GM18520 (cell line): Measurements from ENCODE around the gene IL15.
"Not testable (repeated sequence)": the region's sequence is repeated elsewhere in the genome, so short reads cannot be mapped to it uniquely, and the experiment has no call there.

ENCODE experiments used
- ATAC-seq: cut with Tn5 transposase; IDR thresholded peaks from one replicate; pipeline ENCODE4 v1.9.1; 2021; ENCODE audit not compliant: unreplicated experiment

The IL15 gene

DNA sequence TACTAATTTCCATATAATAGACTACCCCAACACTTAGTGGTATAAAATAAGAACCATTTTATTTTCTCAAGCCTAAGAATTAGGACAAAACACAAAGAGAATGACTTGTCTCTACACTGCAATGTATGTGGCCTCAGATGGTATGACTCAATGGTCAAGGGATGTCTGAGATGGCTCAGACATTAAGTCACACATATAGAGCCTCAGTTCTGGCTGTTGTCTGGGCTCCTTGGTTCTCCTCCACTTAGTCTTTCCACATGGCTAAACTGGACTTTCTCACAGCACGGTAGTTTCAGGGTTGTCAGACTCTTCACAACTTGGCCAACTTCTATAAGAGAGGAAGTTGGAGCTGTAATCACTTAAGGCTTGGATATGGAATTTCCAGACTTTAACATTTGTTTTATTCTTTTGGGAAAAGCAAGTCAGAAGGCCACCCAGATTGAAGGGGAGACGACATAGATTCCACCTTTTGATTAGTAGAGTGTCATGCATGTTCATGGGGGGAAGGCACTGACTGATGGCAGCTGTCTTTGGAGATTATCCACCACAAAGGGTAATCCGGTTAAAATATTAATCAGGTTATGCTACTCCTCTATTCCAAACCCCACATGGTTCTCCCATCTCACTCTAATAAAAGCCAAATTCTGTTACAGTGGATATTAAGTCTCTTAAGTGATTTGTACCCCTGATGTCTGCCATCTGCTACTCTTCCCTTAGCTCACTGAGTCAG, 9.4 kb downstream of the IL15 start:
- no peak for ATAC-seq

GRCh38 chr4:141646969-141647368, 10.6 kb downstream of the IL15 start:
- ATAC-seq: no peak

GRCh38 chr4:141647966-141648365, 11.6 kb downstream of the IL15 start:
- ATAC-seq: no peak

DNA sequence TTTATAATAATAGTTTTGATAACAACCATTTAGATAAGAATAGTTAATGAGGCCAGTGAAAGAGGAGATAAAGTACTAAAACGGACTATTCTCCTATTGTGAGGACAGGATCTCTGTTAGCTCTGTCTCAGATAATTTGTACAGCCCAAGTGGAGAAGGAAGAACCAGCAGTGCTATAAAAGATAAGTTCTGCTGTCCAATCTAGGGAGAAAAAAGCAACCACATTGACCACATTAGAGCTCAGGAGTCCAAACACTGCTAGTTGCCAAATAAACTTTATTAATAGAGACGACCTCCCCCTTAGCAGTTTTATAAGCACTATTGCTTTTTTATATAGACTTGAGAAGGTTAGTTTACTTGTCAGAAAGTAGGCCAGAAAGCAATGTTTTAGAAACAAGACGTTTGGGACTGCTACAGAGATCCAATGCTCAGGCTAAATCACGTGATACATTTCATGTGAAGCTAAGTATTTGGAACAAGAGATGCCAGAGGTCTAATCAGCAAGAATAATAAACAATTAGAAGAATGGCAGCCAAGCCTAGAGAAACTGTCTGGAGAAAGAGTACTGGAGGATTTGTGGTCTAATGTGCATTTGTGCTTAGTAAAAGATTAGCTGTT, 15.9 kb downstream of the IL15 start:
- no peak for ATAC-seq

DNA sequence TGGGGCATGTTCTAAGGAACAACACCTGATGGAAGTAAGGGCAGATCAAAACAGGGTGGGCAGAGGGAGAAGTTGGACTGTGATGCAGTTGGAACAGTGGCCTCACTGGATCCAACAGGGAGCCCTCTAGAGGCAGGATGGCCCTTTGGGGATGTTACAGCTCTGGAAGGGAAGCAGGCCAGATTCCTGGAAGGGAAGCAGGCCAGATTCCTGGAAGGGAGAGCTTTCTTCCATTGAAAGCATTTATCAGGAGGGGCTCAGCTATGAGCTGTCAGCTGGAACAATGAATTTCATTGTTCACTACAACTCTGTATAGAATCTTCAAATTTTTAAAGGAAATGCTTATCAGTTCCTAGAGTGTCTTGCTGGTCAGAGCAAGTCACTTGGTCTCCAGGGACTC, 17.7 kb downstream of the IL15 start:
- no peak for ATAC-seq

- ATAC-seq: no peak
Observed at GRCh38 chr4:141656031-141656430, 19.6 kb downstream of the IL15 start.

GRCh38 chr4:141657550-141658250, 21.3 kb downstream of the IL15 start:
- no peak for ATAC-seq

DNA sequence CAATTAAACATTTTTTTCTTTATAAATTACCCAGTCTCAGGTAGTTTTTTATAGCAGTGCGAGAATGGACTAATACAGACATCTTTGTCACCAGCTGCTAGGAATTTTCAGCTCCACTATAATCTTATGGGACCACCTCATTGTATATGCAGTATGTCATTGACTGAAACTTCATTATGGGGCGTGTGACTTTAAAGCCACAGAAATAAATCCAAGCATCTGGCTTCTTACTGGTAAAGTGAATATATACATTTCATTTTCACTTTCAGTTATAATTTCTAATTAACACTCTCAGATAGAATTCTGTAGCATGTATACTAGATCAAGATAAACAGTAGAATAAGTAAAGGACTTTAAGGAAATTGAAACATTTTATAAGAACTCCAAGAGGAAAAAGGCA, 21.9 kb downstream of the IL15 start:
- peak; percentile 33 for ATAC-seq

- peak; percentile 35 for ATAC-seq
Observed at GRCh38 chr4:141659539-141659938, 23.2 kb downstream of the IL15 start.

DNA sequence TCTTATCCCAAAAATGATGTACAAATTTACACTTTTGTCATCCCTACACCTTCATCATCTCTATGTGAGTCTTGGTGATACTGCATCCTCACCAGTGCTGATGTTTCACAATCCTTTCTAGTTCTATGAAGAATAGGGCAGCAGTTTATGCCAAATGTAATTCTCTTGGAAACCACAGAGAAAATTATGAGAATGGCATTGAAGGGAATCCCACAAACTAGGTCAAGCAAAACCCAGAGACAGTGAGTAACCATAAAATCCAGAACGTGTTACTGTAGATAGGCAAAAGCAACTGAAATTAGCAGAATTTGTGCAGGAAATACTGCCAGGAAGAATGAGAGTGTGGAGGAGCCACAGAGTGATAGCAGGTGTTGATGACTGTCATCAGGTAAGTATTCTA, 24.5 kb downstream of the IL15 start:
- no peak for ATAC-seq

- no peak for ATAC-seq
Observed at GRCh38 chr4:141668200-141668910, 32.0 kb downstream of the IL15 start.

GRCh38 chr4:141669501-141669900, 33.1 kb downstream of the IL15 start:
- no peak for ATAC-seq

DNA sequence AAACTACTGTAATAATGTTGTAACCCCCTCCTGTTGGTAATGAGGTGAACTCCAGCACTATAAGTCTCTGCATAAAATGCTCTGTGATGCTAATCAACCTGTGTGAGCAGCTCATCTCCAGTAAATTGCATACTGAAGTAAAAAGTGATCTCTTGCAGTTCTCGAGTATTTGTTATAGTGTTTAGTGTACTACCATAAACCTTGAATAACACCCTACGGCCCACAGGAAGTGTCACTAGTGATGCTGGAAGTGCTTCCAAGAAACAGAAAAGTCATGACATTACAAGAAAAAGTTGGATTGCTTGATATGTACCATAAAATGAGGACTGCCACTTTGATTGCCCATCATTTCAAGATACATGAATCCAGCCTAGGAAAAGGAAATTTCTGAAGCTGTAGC, 39.0 kb downstream of the IL15 start:
- no peak for ATAC-seq

DNA sequence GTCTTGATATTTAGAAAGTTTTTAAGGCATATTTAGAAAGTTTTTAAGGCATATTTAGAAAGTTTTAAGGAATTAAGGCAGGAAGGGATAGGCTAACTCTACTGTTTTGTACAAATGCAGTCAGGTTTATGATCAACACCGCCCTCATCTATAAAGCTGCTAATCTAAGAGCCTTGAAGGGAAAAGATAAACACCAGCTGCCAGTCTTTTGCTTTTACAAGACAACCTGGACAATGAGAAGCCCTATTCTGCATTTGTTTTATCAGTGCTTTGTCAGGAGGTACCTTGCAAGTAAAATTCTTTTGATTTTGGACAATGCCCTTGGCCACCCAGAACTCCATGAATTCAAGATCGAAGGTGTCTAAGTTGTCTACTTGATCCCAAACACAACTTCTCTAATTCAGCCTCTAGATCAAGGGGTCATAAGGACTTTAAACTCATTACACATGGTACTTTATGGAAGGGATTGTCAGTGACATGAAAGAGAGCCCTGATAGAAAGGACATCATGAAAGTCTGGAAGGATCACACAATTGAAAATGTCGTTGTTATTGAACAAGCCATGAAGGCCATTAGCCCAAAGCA, 39.8 kb downstream of the IL15 start:
- no peak for ATAC-seq

GRCh38 chr4:141680060-141680459, 43.7 kb downstream of the IL15 start:
- ATAC-seq: no peak

GRCh38 chr4:141684785-141685184, 48.4 kb downstream of the IL15 start:
- ATAC-seq: no peak

DNA sequence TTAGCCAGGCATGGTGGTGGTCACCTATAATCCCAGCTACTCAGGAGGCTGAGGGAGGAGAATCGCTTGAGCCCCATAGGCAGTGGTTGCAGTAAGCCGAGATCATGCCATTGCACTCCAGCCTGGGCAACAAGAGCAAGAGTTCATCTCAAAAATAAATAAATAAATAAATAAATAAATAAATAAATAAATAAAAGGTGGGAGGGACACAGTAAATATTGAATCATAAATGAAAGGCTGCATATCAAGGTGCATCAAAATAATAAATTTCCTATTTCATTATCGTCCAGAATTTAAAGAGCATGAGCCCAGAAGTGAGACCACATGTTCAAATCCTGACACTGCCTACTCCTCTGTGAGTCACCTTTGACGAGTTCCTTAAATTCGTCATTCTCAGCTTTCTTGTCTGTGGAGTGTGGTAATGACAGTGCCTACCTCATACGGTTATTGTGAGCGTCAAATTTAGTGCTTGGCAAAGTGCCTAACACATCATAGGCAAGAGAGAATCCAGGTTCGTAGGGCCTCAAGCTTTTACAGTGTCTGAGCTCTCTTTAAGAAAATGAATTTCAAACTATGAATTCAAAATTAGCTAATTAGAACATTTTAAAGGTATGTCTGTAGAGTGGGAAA, 49.9 kb downstream of the IL15 start:
- no peak for ATAC-seq

- ATAC-seq: no peak
Observed at GRCh38 chr4:141686879-141687278, 50.5 kb downstream of the IL15 start.

- not testable (repeated sequence) for ATAC-seq
Observed at GRCh38 chr4:141689726-141690296, 53.4 kb downstream of the IL15 start.

- not testable (repeated sequence) for ATAC-seq
Observed at GRCh38 chr4:141691247-141691646, 54.9 kb downstream of the IL15 start.
